Neutrophil (primary cell): ENCODE data around the gene SYCP2.

Experiments used
- H3K27ac ChIP-seq: fragments of 200-600 bp; sonication (generic); 2 replicates; pipeline ENCODE4 v1.5.1; 2016; ENCODE audit warnings: mild to moderate bottlenecking, moderate library complexity
- H3K27me3 ChIP-seq: fragments of 200-600 bp; sonication (generic); 2 replicates; pipeline ENCODE4 v1.6.0; 2016; ENCODE audit warnings: mild to moderate bottlenecking
- H3K36me3 ChIP-seq: fragments of 200-600 bp; sonication (generic); 2 replicates; pipeline ENCODE4 v1.5.1; 2017
- H3K4me1 ChIP-seq, 2 experiments: fragments of 200-600 bp in 1 of 2; sonication (generic) in 1 of 2; 1 replicate in 1 of 2; 2 replicates in 1 of 2; pipeline versions ENCODE4 v1.5.1 to v1.6.1; 2013 to 2016; ENCODE audit warnings: low read depth in 1 of 2, low read length in 1 of 2, mild to moderate bottlenecking in 1 of 2, moderate library complexity in 1 of 2; ENCODE audit not compliant: control insufficient read depth in 1 of 2, insufficient read depth in 1 of 2
- H3K4me3 ChIP-seq, 2 experiments: fragments of 200-600 bp in 1 of 2; sonication (generic) in 1 of 2; 1 replicate in 1 of 2; 2 replicates in 1 of 2; pipeline ENCODE4 v1.5.1; 2013 to 2016; ENCODE audit warnings: low read depth in 1 of 2, low read length in 1 of 2, mild to moderate bottlenecking in 1 of 2, moderate library complexity in 1 of 2
- H3K9me3 ChIP-seq: fragments of 200-600 bp; sonication (generic); 2 replicates; pipeline ENCODE4 v1.5.1; 2016
- TF ChIP-seq, protein P1 (sequence below): fragments of 200-600 bp; sonication (generic); IDR thresholded peaks from 2 replicates; pipeline ENCODE4 v1.5.1; 2016; ENCODE audit warnings: antibody characterized with exemption

SYCP2 gene

DNA sequence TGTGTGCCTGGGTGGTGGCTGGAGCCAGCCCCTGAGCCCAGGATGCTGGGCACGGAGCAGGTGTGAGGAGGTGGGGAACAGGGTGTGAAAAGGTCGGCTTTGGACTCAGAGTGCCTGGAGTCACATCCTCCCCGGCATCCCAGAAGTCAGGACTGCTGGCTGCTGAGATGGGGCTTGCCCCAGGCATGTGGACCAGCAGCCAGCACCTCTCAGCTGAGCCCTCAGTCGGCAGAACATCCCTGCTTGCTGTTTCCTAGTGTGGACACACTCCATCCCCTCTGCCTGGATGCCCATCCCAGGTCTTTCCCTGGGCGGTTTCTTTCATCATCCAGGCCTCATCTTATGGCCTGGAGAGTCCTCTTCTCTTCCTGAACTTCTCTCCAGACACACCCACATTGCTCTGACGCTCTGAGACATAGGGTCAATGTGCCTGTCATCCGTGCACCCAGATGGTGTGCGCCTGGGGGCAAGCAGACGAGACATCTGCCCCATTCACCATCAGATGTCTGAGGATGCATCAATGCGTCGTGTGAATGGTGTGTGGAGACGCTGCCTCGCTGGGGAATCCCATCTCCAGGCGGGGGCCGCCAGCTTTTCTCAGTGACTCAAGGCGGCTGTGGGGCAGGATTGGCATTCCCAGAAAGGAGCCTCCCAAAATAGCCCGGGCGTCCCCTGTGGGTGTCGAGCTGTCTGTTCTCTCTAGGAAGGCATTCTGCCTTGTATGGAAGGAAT lies 104.2 kb downstream of the SYCP2 start:
- TF ChIP-seq, protein P1, sequence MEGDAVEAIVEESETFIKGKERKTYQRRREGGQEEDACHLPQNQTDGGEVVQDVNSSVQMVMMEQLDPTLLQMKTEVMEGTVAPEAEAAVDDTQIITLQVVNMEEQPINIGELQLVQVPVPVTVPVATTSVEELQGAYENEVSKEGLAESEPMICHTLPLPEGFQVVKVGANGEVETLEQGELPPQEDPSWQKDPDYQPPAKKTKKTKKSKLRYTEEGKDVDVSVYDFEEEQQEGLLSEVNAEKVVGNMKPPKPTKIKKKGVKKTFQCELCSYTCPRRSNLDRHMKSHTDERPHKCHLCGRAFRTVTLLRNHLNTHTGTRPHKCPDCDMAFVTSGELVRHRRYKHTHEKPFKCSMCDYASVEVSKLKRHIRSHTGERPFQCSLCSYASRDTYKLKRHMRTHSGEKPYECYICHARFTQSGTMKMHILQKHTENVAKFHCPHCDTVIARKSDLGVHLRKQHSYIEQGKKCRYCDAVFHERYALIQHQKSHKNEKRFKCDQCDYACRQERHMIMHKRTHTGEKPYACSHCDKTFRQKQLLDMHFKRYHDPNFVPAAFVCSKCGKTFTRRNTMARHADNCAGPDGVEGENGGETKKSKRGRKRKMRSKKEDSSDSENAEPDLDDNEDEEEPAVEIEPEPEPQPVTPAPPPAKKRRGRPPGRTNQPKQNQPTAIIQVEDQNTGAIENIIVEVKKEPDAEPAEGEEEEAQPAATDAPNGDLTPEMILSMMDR, result no peak
- Histone ChIP-seq H3K9me3 (no peaks in the 10 kb centered on the region), H3K4me1 (no peaks in the 10 kb centered on the region), H3K36me3 (no peaks in the 10 kb centered on the region), H3K27ac (no peak overlapping the region), H3K27me3 (peaks cover 4% of the 10 kb centered on the region), H3K4me3 (no peak overlapping the region)

DNA sequence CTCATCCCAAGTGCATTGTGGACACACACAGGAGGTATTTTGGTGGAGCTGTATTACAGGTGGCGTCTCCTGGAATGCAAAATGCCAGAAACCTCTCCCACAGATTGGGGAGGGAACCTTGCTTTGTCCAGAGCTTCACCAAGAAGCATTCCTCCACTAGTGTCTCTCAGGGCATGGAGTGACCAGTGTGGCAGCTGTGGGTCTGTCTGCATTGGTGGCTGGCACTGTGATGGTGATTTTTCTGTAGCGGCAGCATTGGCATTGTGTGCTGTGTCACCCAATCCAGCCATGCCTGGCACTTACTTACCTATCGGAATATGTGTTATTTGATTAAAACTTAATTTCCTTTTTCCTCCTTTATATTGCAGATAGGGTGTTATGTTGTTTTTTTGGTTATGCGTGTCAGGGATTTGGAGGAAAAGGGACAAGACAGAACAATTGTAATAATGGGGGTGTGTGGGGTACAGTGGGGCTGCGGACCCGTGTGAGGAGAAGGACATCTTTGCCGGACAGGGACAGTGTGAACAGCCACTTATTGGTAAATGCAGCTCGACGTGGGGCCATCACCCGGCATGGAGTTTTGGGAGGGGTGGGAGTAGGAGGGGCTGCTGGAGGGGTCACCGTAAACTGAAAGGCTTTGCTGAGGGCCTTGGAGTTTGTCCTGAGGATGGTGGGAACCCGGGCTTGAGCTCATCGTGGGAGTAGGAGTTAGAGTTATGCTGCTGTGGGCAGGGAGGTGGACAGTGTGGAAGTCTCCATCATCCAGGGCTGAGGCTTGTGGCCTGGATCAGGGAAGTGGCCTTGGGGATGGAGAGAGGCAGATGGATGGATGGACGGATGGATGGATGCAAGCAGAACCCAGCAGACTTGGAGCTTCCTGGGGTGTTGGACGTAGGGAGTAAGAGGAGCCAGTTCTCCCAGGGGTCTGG lies 105.0 kb downstream of the SYCP2 start:
- H3K9me3 ChIP-seq, result no peaks in the 10 kb centered on the region
- no peaks in the 10 kb centered on the region for H3K36me3 ChIP-seq
- no peaks in the 10 kb centered on the region for H3K4me1 ChIP-seq
- H3K4me3 ChIP-seq, result no peak overlapping the region
- TF ChIP-seq, protein P1, result no peak
- H3K27ac ChIP-seq, result no peak overlapping the region
- H3K27me3 ChIP-seq, result peaks cover 2% of the 10 kb centered on the region

GRCh38 chr20:59827138-59828056 lies 106.0 kb downstream of the SYCP2 start:
- H3K27me3 ChIP-seq, result no peaks in the 10 kb centered on the region
- TF ChIP-seq, protein P1, result no peak
- H3K4me1 ChIP-seq, result no peaks in the 10 kb centered on the region
- no peak overlapping the region for H3K4me3 ChIP-seq
- no peaks in the 10 kb centered on the region for H3K9me3 ChIP-seq
- no peak overlapping the region for H3K27ac ChIP-seq
- no peaks in the 10 kb centered on the region for H3K36me3 ChIP-seq

DNA sequence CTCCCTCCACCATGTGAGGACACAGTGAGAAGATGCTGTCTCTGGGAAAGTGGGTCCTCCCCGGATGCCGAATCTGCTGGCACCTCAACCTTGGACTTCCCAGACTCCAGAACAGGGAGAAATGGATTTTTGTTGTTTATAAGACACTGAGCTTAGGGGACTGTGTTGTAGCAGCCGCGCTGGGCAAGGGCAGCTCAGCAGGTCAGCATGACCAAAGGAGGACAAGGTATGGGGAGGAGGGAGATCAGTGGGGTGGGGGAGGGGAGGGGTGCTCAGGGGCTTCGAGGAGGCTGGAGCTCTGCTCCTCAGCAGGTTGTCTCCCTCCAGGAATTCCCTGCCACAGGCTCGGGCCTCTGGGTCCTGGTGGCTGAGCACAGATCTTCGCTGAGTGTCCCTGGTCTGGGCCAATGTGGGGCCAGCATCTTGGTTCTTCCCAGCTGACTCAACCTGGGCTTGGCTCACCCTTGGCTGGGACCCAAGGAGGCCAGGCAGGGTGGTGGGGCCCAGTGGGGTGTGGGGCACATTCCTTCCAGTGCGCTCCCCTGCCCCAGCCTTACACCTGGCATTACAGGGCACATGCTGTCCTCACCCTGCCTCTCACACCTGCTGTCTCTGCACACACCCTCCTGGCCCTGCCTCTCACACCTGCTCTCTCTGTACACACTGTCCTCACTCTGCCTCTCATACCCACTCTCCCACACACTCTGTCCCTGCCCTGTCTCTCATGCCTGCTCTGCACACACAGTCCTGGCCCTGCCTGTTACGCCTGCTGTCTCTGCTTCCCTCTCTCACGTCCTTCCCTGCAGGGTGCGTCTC lies 107.3 kb downstream of the SYCP2 start:
- H3K27me3 ChIP-seq, result no peaks in the 10 kb centered on the region
- H3K4me3 ChIP-seq, result no peak overlapping the region
- H3K27ac ChIP-seq, result no peak overlapping the region
- TF ChIP-seq, protein P1, result no peak
- H3K9me3 ChIP-seq, result no peaks in the 10 kb centered on the region
- H3K36me3 ChIP-seq, result no peaks in the 10 kb centered on the region
- H3K4me1 ChIP-seq, result no peaks in the 10 kb centered on the region
